ENCODE measurements around the gene SEC22A. TPM values are rescaled to one million over a fixed set of nuclear protein-coding genes. Genes with fewer than 3 reads are reported as not detected.
"Not testable (repeated sequence)": the region's sequence is repeated elsewhere in the genome, so short reads cannot be mapped to it uniquely, and the experiment has no call there.

Gene SEC22A
- total RNA-seq, 4 donors from 2014 or later, result 20.6 to 36.4 (median 28.0) TPM

DNA sequence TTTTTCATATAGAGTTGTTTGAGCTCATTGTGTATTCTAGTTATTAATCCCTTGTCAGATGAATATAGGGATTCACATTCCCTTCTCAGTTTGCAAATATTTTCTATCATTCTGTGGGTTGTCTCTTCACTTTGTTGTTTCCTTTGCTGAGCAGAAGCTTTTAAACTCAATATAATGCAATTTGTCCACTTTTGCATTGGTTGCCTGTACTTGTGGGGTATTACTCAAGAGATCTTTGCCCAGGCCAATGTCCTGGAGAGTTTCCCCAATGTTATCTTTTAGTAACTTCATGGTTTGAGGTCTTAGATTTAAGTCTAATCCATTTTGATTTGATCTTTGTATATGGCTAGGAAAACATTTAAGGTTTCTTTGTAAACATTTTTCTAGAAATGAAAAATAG lies 24.8 kb downstream of the SEC22A start:
- no peak overlapping the region for H3K4me3 ChIP-seq
- peaks cover 0 to 28% (median 4%) of the 10 kb centered on the region in 3 donors for H3K9me3 ChIP-seq
- H3K27ac ChIP-seq, result no peak overlapping the region
- no peak for DNase-seq
- peaks cover 0 to 66% (median 0%) of the 10 kb centered on the region in 3 donors for H3K36me3 ChIP-seq
- intact Hi-C loops (cut with DNase I), result no loop called here
- H3K27me3 ChIP-seq, result no peaks in the 10 kb centered on the region
- TF ChIP-seq POLR2A (IDR thresholded peaks at IDR 0.05), result no peak
- TF ChIP-seq, protein P1, sequence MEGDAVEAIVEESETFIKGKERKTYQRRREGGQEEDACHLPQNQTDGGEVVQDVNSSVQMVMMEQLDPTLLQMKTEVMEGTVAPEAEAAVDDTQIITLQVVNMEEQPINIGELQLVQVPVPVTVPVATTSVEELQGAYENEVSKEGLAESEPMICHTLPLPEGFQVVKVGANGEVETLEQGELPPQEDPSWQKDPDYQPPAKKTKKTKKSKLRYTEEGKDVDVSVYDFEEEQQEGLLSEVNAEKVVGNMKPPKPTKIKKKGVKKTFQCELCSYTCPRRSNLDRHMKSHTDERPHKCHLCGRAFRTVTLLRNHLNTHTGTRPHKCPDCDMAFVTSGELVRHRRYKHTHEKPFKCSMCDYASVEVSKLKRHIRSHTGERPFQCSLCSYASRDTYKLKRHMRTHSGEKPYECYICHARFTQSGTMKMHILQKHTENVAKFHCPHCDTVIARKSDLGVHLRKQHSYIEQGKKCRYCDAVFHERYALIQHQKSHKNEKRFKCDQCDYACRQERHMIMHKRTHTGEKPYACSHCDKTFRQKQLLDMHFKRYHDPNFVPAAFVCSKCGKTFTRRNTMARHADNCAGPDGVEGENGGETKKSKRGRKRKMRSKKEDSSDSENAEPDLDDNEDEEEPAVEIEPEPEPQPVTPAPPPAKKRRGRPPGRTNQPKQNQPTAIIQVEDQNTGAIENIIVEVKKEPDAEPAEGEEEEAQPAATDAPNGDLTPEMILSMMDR (IDR thresholded peaks at IDR 0.05), result no peak
- H3K4me1 ChIP-seq, result no peaks in the 10 kb centered on the region

DNA sequence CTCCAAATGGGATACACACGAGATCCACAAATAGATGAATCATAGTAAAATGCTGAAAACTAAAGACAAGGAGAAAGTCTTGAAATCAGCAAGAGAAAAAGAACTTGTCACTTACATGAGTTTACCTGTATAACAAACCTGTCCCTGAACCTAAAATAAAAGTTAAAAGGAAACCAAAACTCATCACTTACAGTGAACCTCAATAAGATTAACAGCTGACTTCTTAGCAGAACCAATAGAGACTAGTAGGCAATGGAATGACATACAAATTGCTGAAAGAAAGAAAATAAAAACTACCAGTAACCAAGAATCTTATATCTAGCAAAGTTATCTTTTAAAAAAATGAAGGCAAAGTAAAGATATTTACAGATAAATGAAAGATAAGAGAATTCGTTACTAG lies 27.4 kb downstream of the SEC22A start:
- H3K9me3 ChIP-seq, result peaks cover 0 to 28% (median 4%) of the 10 kb centered on the region in 3 donors
- no peak overlapping the region for H3K4me3 ChIP-seq
- peaks cover 0 to 74% (median 0%) of the 10 kb centered on the region in 3 donors for H3K36me3 ChIP-seq
- TF ChIP-seq, protein P1 (IDR thresholded peaks at IDR 0.05), result no peak
- no peak for TF ChIP-seq POLR2A (IDR thresholded peaks at IDR 0.05)
- no peak overlapping the region for H3K27ac ChIP-seq
- H3K4me1 ChIP-seq, result no peaks in the 10 kb centered on the region
- 95 to 97% methylated on average over 2 of the region's 2 CpGs for WGBS, 2 donors
- no peak for DNase-seq
- intact Hi-C loops (cut with DNase I), result no loop called here
- H3K27me3 ChIP-seq, result no peaks in the 10 kb centered on the region

DNA sequence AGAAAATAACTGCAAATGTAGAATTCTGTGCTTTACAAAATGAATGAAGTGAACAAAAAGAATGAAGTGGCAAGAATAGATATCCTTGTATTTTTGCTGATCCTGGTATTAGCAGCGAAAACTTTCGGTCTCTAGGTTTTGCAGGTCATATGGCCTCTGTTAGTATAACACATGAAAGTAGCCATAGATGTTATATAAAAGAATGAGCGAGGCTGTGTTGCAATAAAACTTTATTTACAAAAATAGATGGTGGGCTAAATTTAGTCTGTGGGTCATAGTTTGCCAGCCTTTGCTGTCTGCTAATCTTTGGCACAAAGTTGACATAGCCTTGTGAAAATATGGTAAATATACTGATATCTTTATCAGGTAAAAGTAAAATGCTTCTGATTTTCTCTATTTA lies 35.2 kb downstream of the SEC22A start:
- no peaks in the 10 kb centered on the region for H3K4me1 ChIP-seq
- H3K36me3 ChIP-seq, result peaks cover 0 to 36% (median 0%) of the 10 kb centered on the region in 3 donors
- no peaks in the 10 kb centered on the region for H3K27me3 ChIP-seq
- intact Hi-C loops (cut with DNase I), result no loop called here
- no peak for DNase-seq
- WGBS, 2 donors, result 94 to 99% methylated on average over 3 of the region's 3 CpGs
- TF ChIP-seq POLR2A (IDR thresholded peaks at IDR 0.05), result no peak
- H3K4me3 ChIP-seq, result no peak overlapping the region
- no peak overlapping the region for H3K27ac ChIP-seq
- no peaks in the 10 kb centered on the region for H3K9me3 ChIP-seq

DNA sequence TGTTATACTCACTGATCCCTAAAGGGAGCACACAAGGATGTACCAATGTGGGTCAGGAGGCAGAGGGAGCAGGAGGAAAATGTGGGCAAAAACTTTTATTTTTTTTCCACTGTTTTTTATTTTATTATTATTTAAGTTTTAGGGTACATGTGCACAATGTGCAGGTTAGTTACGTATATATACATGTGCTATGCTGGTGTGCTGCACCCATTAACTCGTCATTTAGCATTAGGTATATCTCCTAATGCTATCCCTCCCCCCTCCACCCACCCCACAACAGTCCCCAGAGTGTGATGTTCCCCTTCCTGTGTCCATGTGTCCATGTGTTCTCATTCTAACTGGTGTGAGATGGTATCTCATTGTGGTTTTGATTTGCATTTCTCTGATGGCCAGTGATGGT lies 37.4 kb downstream of the SEC22A start:
- H3K27me3 ChIP-seq; DNase-seq; H3K4me1 ChIP-seq; intact Hi-C loops (cut with DNase I); H3K4me3 ChIP-seq; H3K27ac ChIP-seq; H3K9me3 ChIP-seq: not testable (repeated sequence)
- H3K36me3 ChIP-seq, result peaks cover 0 to 26% (median 0%) of the 10 kb centered on the region in 3 donors
- WGBS, 2 donors, result 92 to 93% methylated on average over 2 of the region's 2 CpGs

DNA sequence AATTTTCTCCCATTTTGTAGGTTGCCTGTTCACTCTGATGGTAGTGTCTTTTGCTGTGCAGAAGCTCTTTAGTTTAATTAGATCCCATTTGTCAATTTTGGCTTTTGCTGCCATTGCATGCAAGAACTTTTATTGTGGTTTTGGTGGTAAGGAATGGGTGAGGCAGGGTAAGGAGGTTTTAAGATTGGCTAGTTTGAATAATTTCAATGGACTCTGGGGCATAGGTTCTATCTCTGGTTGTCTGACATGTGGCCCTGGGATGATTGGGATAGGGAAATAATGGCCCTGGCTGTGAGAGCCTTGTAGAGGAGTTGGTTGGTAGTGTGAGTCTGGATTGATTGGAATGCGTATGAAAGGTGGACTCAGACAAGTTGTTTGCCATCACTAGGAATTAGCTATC lies 38.0 kb downstream of the SEC22A start:
- TF ChIP-seq, protein P1 (IDR thresholded peaks at IDR 0.05), result no peak
- TF ChIP-seq POLR2A (IDR thresholded peaks at IDR 0.05), result no peak
- Histone ChIP-seq H3K36me3 (peaks cover 0 to 24% (median 0%) of the 10 kb centered on the region in 3 donors), H3K4me3 (no peak overlapping the region), H3K9me3 (no peaks in the 10 kb centered on the region), H3K4me1 (no peaks in the 10 kb centered on the region), H3K27me3 (no peaks in the 10 kb centered on the region), H3K27ac (no peak overlapping the region)
- DNase-seq, result no peak
- 100% methylated on average over 1 of the region's 1 CpG for WGBS, 2 donors
- intact Hi-C loops (cut with DNase I), result no loop called here

DNA sequence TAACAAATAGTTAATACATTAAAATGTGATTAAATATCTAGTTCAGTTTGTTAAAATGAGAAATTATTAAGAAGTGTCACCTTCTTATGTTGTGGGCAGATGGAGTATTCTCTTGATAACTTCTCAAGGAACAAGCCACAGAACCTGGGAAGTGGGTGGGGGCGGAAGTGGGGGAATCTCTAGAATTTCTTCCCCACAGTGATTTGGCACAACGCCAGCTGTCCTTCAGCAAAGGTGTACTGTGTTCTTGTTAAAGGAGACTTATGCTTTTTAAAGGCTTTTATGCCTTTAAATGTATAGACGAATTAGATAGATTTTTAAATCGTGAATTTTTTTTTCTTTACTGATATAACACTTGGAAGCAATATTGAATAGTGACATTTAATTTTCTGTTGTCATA lies 42.4 kb downstream of the SEC22A start:
- intact Hi-C loops (cut with DNase I), result no loop called here
- TF ChIP-seq POLR2A (IDR thresholded peaks at IDR 0.05), result no peak
- TF ChIP-seq, protein P1 (IDR thresholded peaks at IDR 0.05), result no peak
- Histone ChIP-seq H3K27me3 (no peaks in the 10 kb centered on the region), H3K9me3 (no peaks in the 10 kb centered on the region), H3K36me3 (peaks cover 0 to 53% (median 0%) of the 10 kb centered on the region in 3 donors), H3K27ac (no peak overlapping the region), H3K4me1 (peaks cover 0 to 13% (median 0%) of the 10 kb centered on the region in 3 donors), H3K4me3 (no peak overlapping the region)
- no peak for DNase-seq
- 74 to 76% methylated on average over 4 of the region's 4 CpGs for WGBS, 2 donors
